Endodermal cell (in vitro differentiated cells): ENCODE measurements around the gene CIBAR2. TPM values are rescaled to one million over a fixed set of nuclear protein-coding genes. Genes with fewer than 3 reads are reported as not detected.

Experiments used
- DNase-seq: peaks from one replicate; pipeline ENCODE4 v3.0.0-alpha.2; 2017
- H3K27ac ChIP-seq: 2 replicates; pipeline ENCODE4 v1.5.1; 2013; ENCODE audit warnings: mild to moderate bottlenecking, low read depth, low read length, moderate library complexity
- H3K27me3 ChIP-seq: 2 replicates; pipeline ENCODE4 v1.6.1; 2013; ENCODE audit warnings: mild to moderate bottlenecking, low read length, moderate library complexity; ENCODE audit not compliant: insufficient read depth, control insufficient read depth, poor library complexity, severe bottlenecking
- H3K36me3 ChIP-seq: 2 replicates; pipeline ENCODE4 v1.7.0; 2013; ENCODE audit warnings: mild to moderate bottlenecking, low read length, moderate library complexity; ENCODE audit not compliant: control insufficient read depth, insufficient read depth
- H3K4me1 ChIP-seq: one replicate; pipeline ENCODE4 v1.7.0; 2013; ENCODE audit warnings: low read length; ENCODE audit not compliant: control insufficient read depth, insufficient read depth
- H3K4me3 ChIP-seq: 2 replicates; pipeline ENCODE4 v1.5.1; 2013; ENCODE audit warnings: mild to moderate bottlenecking, low read length, moderate library complexity
- H3K9ac ChIP-seq: 2 replicates; pipeline ENCODE4 v1.6.1; 2013; ENCODE audit warnings: mild to moderate bottlenecking, low read length, moderate library complexity; ENCODE audit not compliant: poor library complexity, severe bottlenecking; ENCODE audit errors: extremely low read depth
- H3K9me3 ChIP-seq: 2 replicates; pipeline ENCODE4 v1.6.1; 2013; ENCODE audit warnings: mild to moderate bottlenecking, low read length, moderate library complexity; ENCODE audit not compliant: control insufficient read depth
- H3K27ac Mint-ChIP-seq: 2 replicates; pipeline ENCODE4 v1.8.0; 2020; ENCODE audit warnings: mixed read lengths
- H3K27me3 Mint-ChIP-seq: 2 replicates; pipeline ENCODE4 v1.8.0; 2021; ENCODE audit warnings: mild to moderate bottlenecking, mixed read lengths; ENCODE audit not compliant: insufficient read depth
- H3K36me3 Mint-ChIP-seq: 2 replicates; pipeline ENCODE4 v1.8.0; 2020; ENCODE audit warnings: low read depth, mixed read lengths
- H3K4me1 Mint-ChIP-seq: 2 replicates; pipeline ENCODE4 v1.8.0; 2020; ENCODE audit warnings: mixed read lengths
- H3K4me3 Mint-ChIP-seq: 2 replicates; pipeline ENCODE4 v1.8.0; 2020; ENCODE audit warnings: mild to moderate bottlenecking, moderate library complexity, mixed read lengths
- H3K9me3 Mint-ChIP-seq: 2 replicates; pipeline ENCODE4 v1.8.0; 2020; ENCODE audit warnings: mild to moderate bottlenecking, mixed read lengths
- CTCF ChIP-seq: fragments of 200-600 bp; sonication (generic); conservative IDR thresholded peaks from 2 replicates; pipeline ENCODE4 v1.5.0; 2021; ENCODE audit warnings: antibody characterized with exemption, mild to moderate bottlenecking
- WGBS, 2 experiments: methylation state at CpG; one replicate each; pipeline versions ENCODE4 v1.1.5 to v1.1.7; 2013; ENCODE audit warnings: missing lambda C conversion rate in 2 of 2, mixed read lengths in 1 of 2; ENCODE audit not compliant: insufficient coverage in 1 of 2, insufficient read length in 1 of 2; 5-methylcytosine and 5-hydroxymethylcytosine counted together
- total RNA-seq, 2 donors: library from RNA; stranded (reverse); fragmentation: NEBNext Ultra II Directional in 1 of 2; extraction: Animal tissue kit (Norgen Biotek cat#: 25700) in 1 of 2; gene quantifications; 2 replicates in 1 of 2; 3 replicates in 1 of 2; pipeline ENCODE4 v1.2.1, GENCODE V29; 2021

CIBAR2 gene
- total RNA-seq, 2 donors from 2014 or later, result not detected

- Mint-ChIP-seq H3K36me3 (no peaks in the 10 kb centered on the region), H3K4me1 (peaks cover 2% of the 10 kb centered on the region), H3K27ac (no peak overlapping the region), H3K4me3 (no peak overlapping the region), H3K27me3 (no peaks in the 10 kb centered on the region), H3K9me3 (no peaks in the 10 kb centered on the region)
- Histone ChIP-seq H3K9ac (no peak overlapping the region), H3K27me3 (no peaks in the 10 kb centered on the region), H3K36me3 (no peaks in the 10 kb centered on the region), H3K9me3 (no peaks in the 10 kb centered on the region), H3K4me3 (no peak overlapping the region), H3K27ac (no peak overlapping the region), H3K4me1 (peaks cover 5% of the 10 kb centered on the region)
- no peak for DNase-seq
- WGBS, 2 experiments, result 89 to 90% methylated on average over 9 to 11 of the region's 11 CpGs
- no peak for TF ChIP-seq CTCF
These were observed 4.7 kb downstream of the CIBAR2 start for GRCh38 chr16:85107532-85107931.

GRCh38 chr16:85107083-85107482 lies 5.2 kb downstream of the CIBAR2 start:
- Histone ChIP-seq H3K4me3 (no peak overlapping the region), H3K36me3 (no peaks in the 10 kb centered on the region), H3K27ac (no peak overlapping the region), H3K9ac (no peak overlapping the region), H3K9me3 (no peaks in the 10 kb centered on the region), H3K4me1 (peaks cover 4% of the 10 kb centered on the region), H3K27me3 (no peaks in the 10 kb centered on the region)
- 91 to 96% methylated on average over 6 to 9 of the region's 9 CpGs for WGBS, 2 experiments
- Mint-ChIP-seq H3K4me1 (peaks cover 3% of the 10 kb centered on the region), H3K27ac (no peak overlapping the region), H3K36me3 (no peaks in the 10 kb centered on the region), H3K27me3 (no peaks in the 10 kb centered on the region), H3K4me3 (no peak overlapping the region), H3K9me3 (no peaks in the 10 kb centered on the region)
- TF ChIP-seq CTCF, result no peak
- no peak for DNase-seq

GRCh38 chr16:85105475-85105874 lies 6.8 kb downstream of the CIBAR2 start:
- Mint-ChIP-seq H3K4me3 (no peak overlapping the region), H3K9me3 (no peaks in the 10 kb centered on the region), H3K27me3 (no peaks in the 10 kb centered on the region), H3K36me3 (no peaks in the 10 kb centered on the region), H3K27ac (no peak overlapping the region), H3K4me1 (peaks cover 5% of the 10 kb centered on the region)
- H3K27ac ChIP-seq, result no peak overlapping the region
- WGBS, 2 experiments, result 86 to 87% methylated on average over 5 of the region's 5 CpGs
- no peaks in the 10 kb centered on the region for H3K36me3 ChIP-seq
- H3K4me3 ChIP-seq, result no peak overlapping the region
- peaks cover 4% of the 10 kb centered on the region for H3K4me1 ChIP-seq
- H3K9me3 ChIP-seq, result no peaks in the 10 kb centered on the region
- DNase-seq, result no peak
- no peak for TF ChIP-seq CTCF
- no peak overlapping the region for H3K9ac ChIP-seq
- no peaks in the 10 kb centered on the region for H3K27me3 ChIP-seq
